GM19025 (cell line): Measurements from ENCODE around the gene PAXX.

Experiments used
- ATAC-seq: cut with Tn5 transposase; IDR thresholded peaks from one replicate; pipeline ENCODE4 v1.9.1; 2021; ENCODE audit warnings: mild to moderate bottlenecking, low read depth, moderate library complexity; ENCODE audit not compliant: unreplicated experiment

The PAXX gene

GRCh38 chr9:136980669-136981478 is 11.3 kb upstream of the PAXX start:
- no peak for ATAC-seq

GRCh38 chr9:136981588-136982231 is 10.5 kb upstream of the PAXX start:
- ATAC-seq = no peak

GRCh38 chr9:136982232-136983051 is 9.8 kb upstream of the PAXX start, which contains the start of gene LCNL1:
LCNL1 (plus strand) TSS chr9:136982993; CDS start chr9:136983587, 594 bp downstream.
- ATAC-seq = no peak

GRCh38 chr9:136983167-136983566 is 9.1 kb upstream of the PAXX start:
- ATAC-seq = no peak

- no peak for ATAC-seq
Observed at GRCh38 chr9:136983656-136984314, 8.4 kb upstream of the PAXX start.

- ATAC-seq = no peak
Observed at GRCh38 chr9:136984464-136985026, 7.7 kb upstream of the PAXX start.

- ATAC-seq = no peak
Observed at GRCh38 chr9:136985027-136985602, 7.1 kb upstream of the PAXX start.

- ATAC-seq = no peak
Observed at GRCh38 chr9:136985853-136986252, 6.4 kb upstream of the PAXX start.

- ATAC-seq = no peak
Observed at GRCh38 chr9:136988872-136989271, 3.4 kb upstream of the PAXX start.

GRCh38 chr9:136990242-136990911 is 1.8 kb upstream of the PAXX start:
- ATAC-seq = no peak

- no peak for ATAC-seq
Observed at GRCh38 chr9:136992819-136993369, 672 bp downstream of the PAXX start.

GRCh38 chr9:136994180-136994887 is 2.1 kb downstream of the PAXX start:
- ATAC-seq = no peak

- no peak for ATAC-seq
Observed at GRCh38 chr9:136994888-136995230, 2.6 kb downstream of the PAXX start.

GRCh38 chr9:136995362-136995761 is 3.1 kb downstream of the PAXX start:
- no peak for ATAC-seq

- no peak for ATAC-seq
Observed at GRCh38 chr9:136995772-136996311, 3.6 kb downstream of the PAXX start.

- ATAC-seq = no peak
Observed at GRCh38 chr9:136996361-136997292, 4.4 kb downstream of the PAXX start, which contains the start of gene CLIC3. CLIC3 (minus strand) TSS chr9:136996568; CDS start chr9:136996543, 25 bp downstream.

- no peak for ATAC-seq
Observed at GRCh38 chr9:136997371-136997770, 5.1 kb downstream of the PAXX start.
